ENCODE data around the gene OTOF.

The OTOF gene

GRCh38 chr2:26435106-26435505, 42.8 kb downstream of the OTOF start:
- Histone ChIP-seq H3K9ac (ENCODE audit: low read depth, low read length, poor library complexity, severe bottlenecking) (no peak overlapping the region), H3K9me3 (ENCODE audit: insufficient read depth, low read depth, low read length) (no peaks in the 10 kb centered on the region), H4K20me1 (ENCODE audit: insufficient read depth, low read length, poor library complexity, severe bottlenecking) (no peaks in the 10 kb centered on the region), H3K4me3 (ENCODE audit: low read length, poor library complexity, severe bottlenecking) (no peak overlapping the region), H3K4me1 (ENCODE audit: insufficient read depth, low read length, poor library complexity, severe bottlenecking) (no peaks in the 10 kb centered on the region), H3K79me2 (ENCODE audit: insufficient read depth, low read length) (no peaks in the 10 kb centered on the region), H3K27me3 (ENCODE audit: insufficient read depth, low read length, poor library complexity, severe bottlenecking) (no peaks in the 10 kb centered on the region), H3K9me2 (replicated peaks; ENCODE audit: low read depth, low read length) (no peaks in the 10 kb centered on the region), H3K36me3 (ENCODE audit: insufficient read depth, low read length) (no peaks in the 10 kb centered on the region), H3F3A (ENCODE audit: low read depth) (no peaks in the 10 kb centered on the region), H3K4me2 (ENCODE audit: low read depth, low read length, poor library complexity, severe bottlenecking) (no peak overlapping the region), H2AFZ (ENCODE audit: low read length) (no peak overlapping the region)
- no peak for TF ChIP-seq EZH2phosphoT487 (IDR thresholded peaks at IDR 0.05; ENCODE audit: borderline replicate concordance)
- TF ChIP-seq, protein P1, sequence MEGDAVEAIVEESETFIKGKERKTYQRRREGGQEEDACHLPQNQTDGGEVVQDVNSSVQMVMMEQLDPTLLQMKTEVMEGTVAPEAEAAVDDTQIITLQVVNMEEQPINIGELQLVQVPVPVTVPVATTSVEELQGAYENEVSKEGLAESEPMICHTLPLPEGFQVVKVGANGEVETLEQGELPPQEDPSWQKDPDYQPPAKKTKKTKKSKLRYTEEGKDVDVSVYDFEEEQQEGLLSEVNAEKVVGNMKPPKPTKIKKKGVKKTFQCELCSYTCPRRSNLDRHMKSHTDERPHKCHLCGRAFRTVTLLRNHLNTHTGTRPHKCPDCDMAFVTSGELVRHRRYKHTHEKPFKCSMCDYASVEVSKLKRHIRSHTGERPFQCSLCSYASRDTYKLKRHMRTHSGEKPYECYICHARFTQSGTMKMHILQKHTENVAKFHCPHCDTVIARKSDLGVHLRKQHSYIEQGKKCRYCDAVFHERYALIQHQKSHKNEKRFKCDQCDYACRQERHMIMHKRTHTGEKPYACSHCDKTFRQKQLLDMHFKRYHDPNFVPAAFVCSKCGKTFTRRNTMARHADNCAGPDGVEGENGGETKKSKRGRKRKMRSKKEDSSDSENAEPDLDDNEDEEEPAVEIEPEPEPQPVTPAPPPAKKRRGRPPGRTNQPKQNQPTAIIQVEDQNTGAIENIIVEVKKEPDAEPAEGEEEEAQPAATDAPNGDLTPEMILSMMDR (conservative IDR thresholded peaks at IDR 0.05; ENCODE audit: low read length): no peak

DNA sequence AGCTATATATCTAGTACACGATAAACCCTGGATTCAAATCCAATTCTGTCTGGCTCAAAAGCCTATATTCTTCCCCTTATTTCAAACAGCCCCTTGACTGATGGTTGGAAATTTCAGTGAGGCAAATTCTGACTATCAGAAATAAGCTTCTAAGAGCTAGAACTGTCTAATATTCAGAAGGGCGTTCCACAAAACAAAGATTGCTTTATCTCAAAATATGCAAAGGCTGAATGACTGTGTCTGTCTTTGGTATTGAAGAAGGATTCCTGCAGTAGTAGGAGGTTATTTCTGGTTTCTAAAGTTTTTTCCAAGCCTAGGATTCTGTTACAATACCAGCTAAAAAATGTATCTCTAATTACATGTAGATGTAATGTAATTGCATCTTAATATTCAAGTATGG, 45.1 kb downstream of the OTOF start:
- Histone ChIP-seq H2AFZ (ENCODE audit: low read length) (no peak overlapping the region), H4K20me1 (ENCODE audit: insufficient read depth, low read length, poor library complexity, severe bottlenecking) (no peaks in the 10 kb centered on the region), H3K36me3 (ENCODE audit: insufficient read depth, low read length) (no peaks in the 10 kb centered on the region), H3K9ac (ENCODE audit: low read depth, low read length, poor library complexity, severe bottlenecking) (no peak overlapping the region), H3K4me3 (ENCODE audit: low read length, poor library complexity, severe bottlenecking) (no peak overlapping the region), H3K9me2 (replicated peaks; ENCODE audit: low read depth, low read length) (no peaks in the 10 kb centered on the region), H3K27me3 (ENCODE audit: insufficient read depth, low read length, poor library complexity, severe bottlenecking) (no peaks in the 10 kb centered on the region), H3K4me1 (ENCODE audit: insufficient read depth, low read length, poor library complexity, severe bottlenecking) (no peaks in the 10 kb centered on the region), H3K79me2 (ENCODE audit: insufficient read depth, low read length) (no peaks in the 10 kb centered on the region), H3F3A (ENCODE audit: low read depth) (no peaks in the 10 kb centered on the region), H3K9me3 (ENCODE audit: insufficient read depth, low read depth, low read length) (no peaks in the 10 kb centered on the region), H3K4me2 (ENCODE audit: low read depth, low read length, poor library complexity, severe bottlenecking) (no peak overlapping the region)
- no peak for TF ChIP-seq EZH2phosphoT487 (IDR thresholded peaks at IDR 0.05; ENCODE audit: borderline replicate concordance)
- TF ChIP-seq, protein P1 (conservative IDR thresholded peaks at IDR 0.05; ENCODE audit: low read length): no peak

GRCh38 chr2:26432363-26432762, 45.6 kb downstream of the OTOF start:
- no peaks in the 10 kb centered on the region for H3K9me2 ChIP-seq (replicated peaks; ENCODE audit: low read depth, low read length)
- no peaks in the 10 kb centered on the region for H3K79me2 ChIP-seq (ENCODE audit: insufficient read depth, low read length)
- H3F3A ChIP-seq (ENCODE audit: low read depth): no peaks in the 10 kb centered on the region
- TF ChIP-seq, protein P1 (conservative IDR thresholded peaks at IDR 0.05; ENCODE audit: low read length): no peak
- no peak for TF ChIP-seq EZH2phosphoT487 (IDR thresholded peaks at IDR 0.05; ENCODE audit: borderline replicate concordance)
- H3K36me3 ChIP-seq (ENCODE audit: insufficient read depth, low read length): no peaks in the 10 kb centered on the region
- H3K4me1 ChIP-seq (ENCODE audit: insufficient read depth, low read length, poor library complexity, severe bottlenecking): no peaks in the 10 kb centered on the region
- H3K27me3 ChIP-seq (ENCODE audit: insufficient read depth, low read length, poor library complexity, severe bottlenecking): no peaks in the 10 kb centered on the region
- no peak overlapping the region for H3K4me2 ChIP-seq (ENCODE audit: low read depth, low read length, poor library complexity, severe bottlenecking)
- no peaks in the 10 kb centered on the region for H4K20me1 ChIP-seq (ENCODE audit: insufficient read depth, low read length, poor library complexity, severe bottlenecking)
- H3K9me3 ChIP-seq (ENCODE audit: insufficient read depth, low read depth, low read length): no peaks in the 10 kb centered on the region
- H3K4me3 ChIP-seq (ENCODE audit: low read length, poor library complexity, severe bottlenecking): no peak overlapping the region
- H2AFZ ChIP-seq (ENCODE audit: low read length): no peak overlapping the region
- no peak overlapping the region for H3K9ac ChIP-seq (ENCODE audit: low read depth, low read length, poor library complexity, severe bottlenecking)
